Transverse colon (tissue), 4 donors: ENCODE data around the gene CATSPERD. TPM values are rescaled to one million over a fixed set of nuclear protein-coding genes. Genes with fewer than 3 reads are reported as not detected.

Experiments
- DNase-seq: peaks from one replicate; pipeline ENCODE4 v3.0.0-alpha.2; 2019
- H3K27ac ChIP-seq, 4 donors: fragments of 200-600 bp; sonication (generic); 2 replicates each; pipeline ENCODE4 v1.5.1; 2016 to 2018; ENCODE audit warnings: inconsistent platforms in 4 of 4
- H3K27me3 ChIP-seq: fragments of 200-600 bp; sonication (generic); 2 replicates; pipeline ENCODE4 v1.5.1; 2017; ENCODE audit warnings: inconsistent platforms
- H3K36me3 ChIP-seq, 4 donors: fragments of 200-600 bp; sonication (generic); 2 replicates each; pipeline ENCODE4 v1.5.1; 2017 to 2019; ENCODE audit warnings: inconsistent platforms in 4 of 4
- H3K4me1 ChIP-seq, 4 donors: fragments of 200-600 bp; sonication (generic); 2 replicates each; pipeline ENCODE4 v1.5.1; 2017 to 2020; ENCODE audit warnings: inconsistent platforms in 4 of 4
- H3K4me3 ChIP-seq, 4 donors: fragments of 200-600 bp; sonication (generic); 1 replicate in 1 of 4; 2 replicates in 3 of 4; pipeline versions ENCODE4 v1.5.1 to v1.6.1; 2017 to 2019; ENCODE audit warnings: inconsistent platforms in 4 of 4
- H3K9me3 ChIP-seq, 2 donors: fragments of 200-600 bp; sonication (generic); 2 replicates each; pipeline ENCODE4 v1.5.1; 2017 to 2019; ENCODE audit warnings: inconsistent platforms in 2 of 2
- CTCF ChIP-seq, 5 experiments: fragments of 200-600 bp in 3 of 5; fragments of 450-650 bp in 2 of 5; sonication (generic) in 3 of 5; IDR thresholded peaks; 1 replicate in 2 of 5; 2 replicates in 3 of 5; pipeline ENCODE4 v1.5.1; 2016 to 2017; ENCODE audit warnings: antibody characterized with exemption in 5 of 5, inconsistent platforms in 3 of 5, mild to moderate bottlenecking in 2 of 5, moderate library complexity in 1 of 5
- EP300 ChIP-seq: sonication (generic); formaldehyde crosslinking; IDR thresholded peaks from one replicate; pipeline ENCODE4 v1.6.1; 2017; ENCODE audit warnings: antibody characterized with exemption, low read depth
- POLR2A ChIP-seq: fragments of 450-650 bp; IDR thresholded peaks from one replicate; pipeline ENCODE4 v1.6.1; 2016; ENCODE audit warnings: antibody characterized with exemption, mild to moderate bottlenecking, moderate library complexity
- POLR2AphosphoS5 ChIP-seq, 3 donors: sonication (generic); formaldehyde crosslinking; IDR thresholded peaks; one replicate each; pipeline ENCODE4 v1.6.1; 2016; ENCODE audit warnings: antibody characterized with exemption in 3 of 3
- WGBS, 2 donors: methylation state at CpG; one replicate each; pipeline ENCODE4 v1.1.5; 2018; ENCODE audit warnings: low coverage in 1 of 2; 5-methylcytosine and 5-hydroxymethylcytosine counted together
- in situ Hi-C, 4 donors: fragments of 200-750 bp; cut with MboI; loops; one replicate each; pipeline versions ENCODE4 v1.15.0 to v1.15.1; 2017; ENCODE audit warnings: low sequenced_read_pairs in 3 of 4, low pct_ligation_motif_present in 1 of 4, low pct_unique_long_range_greater_than_20kb in 1 of 4
- intact Hi-C: fragments of 100-400 bp; cut with DNase I; formaldehyde crosslinking; loops from one replicate; pipeline ENCODE4 v1.15.1; 2023; ENCODE audit warnings: low total_unique reads
- total RNA-seq, 4 donors: library from RNA; depleted of rRNA; stranded (reverse); fragments of >200 nt; gene quantifications; one replicate each; pipeline ENCODE4 v1.1.0, GENCODE V29; 2016

CATSPERD gene
- total RNA-seq, 4 donors from 2014 or later = not detected

- H3K9me3 ChIP-seq = no peaks in the 10 kb centered on the region
- H3K27ac ChIP-seq = no peak overlapping the region
- no peak for DNase-seq
- peaks cover 0 to 13% (median 11%) of the 10 kb centered on the region in 4 donors for H3K4me1 ChIP-seq
- H3K4me3 ChIP-seq = no peak overlapping the region
- intact Hi-C loops = no loop called here
- TF ChIP-seq EP300 (no peak), CTCF (IDR thresholded peaks at IDR 0.05) (no peak), POLR2A (no peak), POLR2AphosphoS5 (IDR thresholded peaks at IDR 0.05) (no peak)
- in situ Hi-C loops = no loop called here
- no peaks in the 10 kb centered on the region for H3K27me3 ChIP-seq
- peaks cover 0 to 36% (median 9%) of the 10 kb centered on the region in 4 donors for H3K36me3 ChIP-seq
- WGBS, 2 donors = 88% methylated on average over 39 of the region's 42 CpGs; no CpG with 5 or more reads in 1 of the 2 donors
Measured at GRCh38 chr19:5696196-5697021, 24.0 kb upstream of the CATSPERD start.

DNA sequence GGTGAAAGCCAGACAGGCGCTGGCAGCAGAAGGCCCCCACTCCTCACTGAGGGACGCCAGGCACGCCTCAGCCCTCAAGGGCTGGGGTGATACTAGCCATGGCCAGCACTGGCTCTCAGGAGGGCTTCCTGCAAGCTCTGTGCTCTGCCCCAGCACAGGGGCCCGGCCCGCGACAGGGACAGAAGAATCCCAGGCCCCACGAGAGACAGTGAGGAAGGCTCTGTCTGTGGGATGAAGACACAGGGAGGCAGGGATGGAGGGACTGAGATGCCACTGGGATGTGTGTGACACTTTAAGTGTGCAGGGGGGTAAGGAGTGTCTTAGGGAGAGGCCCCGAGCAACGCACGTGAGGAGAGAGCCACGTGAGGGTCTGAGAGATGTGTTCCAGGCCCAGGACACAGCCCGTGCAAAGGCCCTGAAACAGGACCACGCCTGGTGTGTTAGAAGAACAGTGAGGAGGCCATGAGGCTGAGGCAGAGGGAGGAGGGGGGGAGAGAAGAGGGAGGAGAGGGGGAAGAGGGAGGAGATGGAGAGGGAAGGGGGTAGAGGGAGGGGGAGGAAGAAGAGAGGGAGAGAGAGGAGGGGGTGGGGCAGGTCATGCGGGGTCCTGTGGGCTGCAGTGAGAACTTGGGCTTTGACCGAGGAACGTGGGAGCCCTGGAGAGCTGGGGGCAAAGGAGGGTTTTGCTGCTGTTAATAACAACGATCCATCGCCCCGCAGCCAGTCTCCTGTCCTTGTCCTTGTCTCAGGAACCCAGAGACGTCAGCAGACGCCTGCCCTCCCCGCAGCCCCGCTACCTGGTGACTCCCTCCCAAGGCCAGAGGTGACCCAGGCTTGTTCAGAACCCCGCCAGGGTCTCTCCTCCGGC is 23.2 kb upstream of the CATSPERD start:
- Histone ChIP-seq H3K4me3 (no peak overlapping the region), H3K4me1 (peaks cover 0 to 5% (median 3%) of the 10 kb centered on the region in 4 donors), H3K9me3 (no peaks in the 10 kb centered on the region), H3K27ac (no peak overlapping the region), H3K27me3 (no peaks in the 10 kb centered on the region), H3K36me3 (peaks cover 0 to 36% (median 9%) of the 10 kb centered on the region in 4 donors)
- in situ Hi-C loops = no loop called here
- no peak for DNase-seq
- WGBS, 2 donors = 68 to 81% methylated on average over 6 to 25 of the region's 25 CpGs
- intact Hi-C loops = no loop called here
- TF ChIP-seq POLR2A (no peak), EP300 (no peak), POLR2AphosphoS5 (IDR thresholded peaks at IDR 0.05) (no peak), CTCF (IDR thresholded peaks at IDR 0.05) (no peak)

DNA sequence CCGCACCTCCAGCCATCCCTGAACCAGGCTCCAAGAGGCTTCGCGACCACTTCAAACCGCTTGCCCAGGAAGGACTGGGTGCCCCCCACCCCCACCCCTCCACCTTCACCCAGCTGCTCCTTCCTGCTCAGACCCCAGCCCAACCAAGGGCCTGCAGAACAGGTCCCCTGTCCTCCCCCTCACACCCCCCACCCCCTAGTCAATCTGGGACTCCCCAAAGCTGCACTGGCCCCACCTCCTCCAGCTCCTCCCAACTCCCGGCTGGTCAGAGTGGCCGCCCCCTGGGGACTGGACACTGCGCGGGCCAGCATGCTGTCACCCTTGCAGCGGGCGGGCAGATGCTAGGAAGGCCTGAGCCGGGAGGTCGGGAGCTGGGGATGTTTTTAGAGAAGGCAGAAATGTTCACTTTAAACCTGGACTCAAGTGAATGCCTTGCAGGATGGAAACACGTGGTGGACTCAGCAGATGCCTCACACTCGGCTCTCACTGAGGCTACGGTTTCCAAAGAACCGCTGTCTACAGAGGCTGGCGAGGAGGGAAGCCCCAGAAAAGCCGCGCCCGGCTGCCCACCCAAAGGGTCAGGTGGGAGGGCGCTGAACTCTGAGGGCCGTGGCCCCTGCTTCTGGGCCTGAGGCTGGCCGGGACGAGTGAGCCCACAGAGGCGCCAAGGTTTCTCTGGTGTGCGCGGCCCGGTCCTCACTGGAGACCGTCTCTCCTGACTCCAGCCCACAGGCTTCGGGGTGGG is 22.4 kb upstream of the CATSPERD start:
- no peaks in the 10 kb centered on the region for H3K27me3 ChIP-seq
- H3K9me3 ChIP-seq = no peaks in the 10 kb centered on the region
- H3K4me3 ChIP-seq = no peak overlapping the region
- 90% methylated on average over 29 of the region's 30 CpGs; no CpG with 5 or more reads in 1 of the 2 donors for WGBS, 2 donors
- H3K27ac ChIP-seq = no peak overlapping the region
- no peak for DNase-seq
- in situ Hi-C loops = no loop called here
- TF ChIP-seq POLR2A = no peak
- no peak for TF ChIP-seq EP300
- no peak for TF ChIP-seq CTCF (IDR thresholded peaks at IDR 0.05)
- TF ChIP-seq POLR2AphosphoS5 (IDR thresholded peaks at IDR 0.05) = no peak
- peaks cover 0 to 32% (median 9%) of the 10 kb centered on the region in 4 donors for H3K36me3 ChIP-seq
- no peaks in the 10 kb centered on the region for H3K4me1 ChIP-seq
- intact Hi-C loops = no loop called here
